Thoracic aorta (tissue), 2 donors: ENCODE results near the gene PDCD10. TPM values are rescaled to one million over a fixed set of nuclear protein-coding genes. Genes with fewer than 3 reads are reported as not detected.

Source experiments
- ATAC-seq: fragments of 150-250 bp; one replicate; pipeline ENCODE4 v1.8.0; 2017; ENCODE audit warnings: low read depth; ENCODE audit not compliant: insufficient number of reproducible peaks, low FRiP score
- DNase-seq: peaks from one replicate; pipeline ENCODE4 v3.0.0-alpha.2; 2020; ENCODE audit warnings: low spot score
- H3K27ac ChIP-seq, 2 donors: fragments of 200-600 bp; sonication (generic); 1 replicate in 1 of 2; 2 replicates in 1 of 2; pipeline ENCODE4 v1.5.1; 2016; ENCODE audit warnings: mild to moderate bottlenecking in 2 of 2, moderate library complexity in 2 of 2
- H3K27me3 ChIP-seq: fragments of 200-600 bp; sonication (generic); replicated peaks from 2 replicates; pipeline ENCODE4 v1.6.0; 2016; ENCODE audit warnings: mild to moderate bottlenecking; ENCODE audit not compliant: insufficient read depth
- H3K36me3 ChIP-seq: fragments of 200-600 bp; sonication (generic); one replicate; pipeline ENCODE4 v1.5.1; 2016
- H3K4me1 ChIP-seq, 2 donors: fragments of 200-600 bp; sonication (generic); 1 replicate in 1 of 2; 2 replicates in 1 of 2; pipeline versions ENCODE4 v1.5.1 to v1.6.0; 2016; ENCODE audit warnings: low read depth in 2 of 2, mild to moderate bottlenecking in 1 of 2; ENCODE audit not compliant: control insufficient read depth in 1 of 2
- H3K4me3 ChIP-seq: fragments of 200-600 bp; sonication (generic); 2 replicates; pipeline ENCODE4 v1.5.1; 2016; ENCODE audit warnings: mild to moderate bottlenecking
- H3K9me3 ChIP-seq: fragments of 200-600 bp; sonication (generic); 2 replicates; pipeline ENCODE4 v1.5.1; 2016
- CTCF ChIP-seq: fragments of 200-600 bp; sonication (generic); IDR thresholded peaks from one replicate; pipeline ENCODE4 v1.5.1; 2019; ENCODE audit warnings: antibody characterized with exemption
- total RNA-seq, 2 donors: library from RNA; depleted of rRNA; stranded (reverse); fragments of >200 nt; gene quantifications; one replicate each; pipeline versions ENCODE4 v1.1.0 to v1.2.3, GENCODE V29; 2016

The PDCD10 gene
- total RNA-seq, 2 donors from 2014 or later: 55.5 to 77.3 TPM

- Histone ChIP-seq H3K9me3 (no peaks in the 10 kb centered on the region), H3K27me3 (no peaks in the 10 kb centered on the region), H3K27ac (no peak overlapping the region), H3K4me3 (no peak overlapping the region), H3K36me3 (no peaks in the 10 kb centered on the region), H3K4me1 (no peaks in the 10 kb centered on the region)
- ATAC-seq (no peak), DNase-seq (no peak)
- TF ChIP-seq CTCF: no peak
Measured at GRCh38 chr3:167750272-167750971, 15.7 kb upstream of the PDCD10 start.

- DNase-seq: no peak
Measured at GRCh38 chr3:167749728-167750127, 15.0 kb upstream of the PDCD10 start.

GRCh38 chr3:167749209-167749608 is 14.5 kb upstream of the PDCD10 start:
- no peaks in the 10 kb centered on the region for H3K4me1 ChIP-seq
- no peak for TF ChIP-seq CTCF
- ATAC-seq: no peak
- H3K27ac ChIP-seq: no peak overlapping the region
- no peak for DNase-seq
- no peaks in the 10 kb centered on the region for H3K36me3 ChIP-seq
- no peaks in the 10 kb centered on the region for H3K27me3 ChIP-seq
- no peak overlapping the region for H3K4me3 ChIP-seq
- H3K9me3 ChIP-seq: no peaks in the 10 kb centered on the region

More at GRCh38 chr3:167749728-167750127, 15.0 kb upstream of the PDCD10 start:
- H3K9me3 ChIP-seq: no peaks in the 10 kb centered on the region
- H3K27me3 ChIP-seq: no peaks in the 10 kb centered on the region
- H3K4me1 ChIP-seq: no peaks in the 10 kb centered on the region
- no peak overlapping the region for H3K4me3 ChIP-seq
- ATAC-seq: no peak
- no peaks in the 10 kb centered on the region for H3K36me3 ChIP-seq
- TF ChIP-seq CTCF: no peak
- no peak overlapping the region for H3K27ac ChIP-seq

- no peaks in the 10 kb centered on the region for H3K4me1 ChIP-seq
- no peak for ATAC-seq
Measured at GRCh38 chr3:167743799-167744198, 9.1 kb upstream of the PDCD10 start.

GRCh38 chr3:167742338-167742737 is 7.6 kb upstream of the PDCD10 start:
- no peak for ATAC-seq
- no peak for DNase-seq
- no peak for TF ChIP-seq CTCF
- Histone ChIP-seq H3K9me3 (no peaks in the 10 kb centered on the region), H3K36me3 (no peaks in the 10 kb centered on the region), H3K27me3 (no peaks in the 10 kb centered on the region), H3K27ac (no peak overlapping the region), H3K4me1 (no peaks in the 10 kb centered on the region), H3K4me3 (no peak overlapping the region)

More at GRCh38 chr3:167743799-167744198, 9.1 kb upstream of the PDCD10 start:
- DNase-seq: no peak
- no peak overlapping the region for H3K4me3 ChIP-seq
- no peak for TF ChIP-seq CTCF
- no peaks in the 10 kb centered on the region for H3K36me3 ChIP-seq
- H3K27ac ChIP-seq: no peak overlapping the region
- no peaks in the 10 kb centered on the region for H3K9me3 ChIP-seq
- H3K27me3 ChIP-seq: no peaks in the 10 kb centered on the region
